Transverse colon (tissue), 4 donors: Measurements from ENCODE around the gene OPN3. TPM values are rescaled to one million over a fixed set of nuclear protein-coding genes. Genes with fewer than 3 reads are reported as not detected.

Experiments used
- DNase-seq: peaks from one replicate; pipeline ENCODE4 v3.0.0-alpha.2; 2019
- H3K27ac ChIP-seq, 4 donors: fragments of 200-600 bp; sonication (generic); 2 replicates each; pipeline ENCODE4 v1.5.1; 2016 to 2018; ENCODE audit warnings: inconsistent platforms in 4 of 4
- H3K27me3 ChIP-seq: fragments of 200-600 bp; sonication (generic); 2 replicates; pipeline ENCODE4 v1.5.1; 2017; ENCODE audit warnings: inconsistent platforms
- H3K36me3 ChIP-seq, 4 donors: fragments of 200-600 bp; sonication (generic); 2 replicates each; pipeline ENCODE4 v1.5.1; 2017 to 2019; ENCODE audit warnings: inconsistent platforms in 4 of 4
- H3K4me1 ChIP-seq, 4 donors: fragments of 200-600 bp; sonication (generic); 2 replicates each; pipeline ENCODE4 v1.5.1; 2017 to 2020; ENCODE audit warnings: inconsistent platforms in 4 of 4
- H3K4me3 ChIP-seq, 4 donors: fragments of 200-600 bp; sonication (generic); 1 replicate in 1 of 4; 2 replicates in 3 of 4; pipeline versions ENCODE4 v1.5.1 to v1.6.1; 2017 to 2019; ENCODE audit warnings: inconsistent platforms in 4 of 4
- H3K9me3 ChIP-seq, 2 donors: fragments of 200-600 bp; sonication (generic); 2 replicates each; pipeline ENCODE4 v1.5.1; 2017 to 2019; ENCODE audit warnings: inconsistent platforms in 2 of 2
- CTCF ChIP-seq, 5 experiments: fragments of 200-600 bp in 3 of 5; fragments of 450-650 bp in 2 of 5; sonication (generic) in 3 of 5; IDR thresholded peaks; 1 replicate in 2 of 5; 2 replicates in 3 of 5; pipeline ENCODE4 v1.5.1; 2016 to 2017; ENCODE audit warnings: antibody characterized with exemption in 5 of 5, inconsistent platforms in 3 of 5, mild to moderate bottlenecking in 2 of 5, moderate library complexity in 1 of 5
- EP300 ChIP-seq: sonication (generic); formaldehyde crosslinking; IDR thresholded peaks from one replicate; pipeline ENCODE4 v1.6.1; 2017; ENCODE audit warnings: antibody characterized with exemption, low read depth
- POLR2A ChIP-seq: fragments of 450-650 bp; IDR thresholded peaks from one replicate; pipeline ENCODE4 v1.6.1; 2016; ENCODE audit warnings: antibody characterized with exemption, mild to moderate bottlenecking, moderate library complexity
- POLR2AphosphoS5 ChIP-seq, 3 donors: sonication (generic); formaldehyde crosslinking; IDR thresholded peaks; one replicate each; pipeline ENCODE4 v1.6.1; 2016; ENCODE audit warnings: antibody characterized with exemption in 3 of 3
- WGBS, 2 donors: methylation state at CpG; one replicate each; pipeline ENCODE4 v1.1.5; 2018; ENCODE audit warnings: low coverage in 1 of 2; 5-methylcytosine and 5-hydroxymethylcytosine counted together
- in situ Hi-C, 4 donors: fragments of 200-750 bp; cut with MboI; loops; one replicate each; pipeline versions ENCODE4 v1.15.0 to v1.15.1; 2017; ENCODE audit warnings: low sequenced_read_pairs in 3 of 4, low pct_ligation_motif_present in 1 of 4, low pct_unique_long_range_greater_than_20kb in 1 of 4
- intact Hi-C: fragments of 100-400 bp; cut with DNase I; formaldehyde crosslinking; loops from one replicate; pipeline ENCODE4 v1.15.1; 2023; ENCODE audit warnings: low total_unique reads
- total RNA-seq, 4 donors: library from RNA; depleted of rRNA; stranded (reverse); fragments of >200 nt; gene quantifications; one replicate each; pipeline ENCODE4 v1.1.0, GENCODE V29; 2016

Gene OPN3
- total RNA-seq, 4 donors from 2014 or later: 23.5 to 107 (median 49.3) TPM

GRCh38 chr1:241569848-241570247 lies 70.3 kb downstream of the OPN3 start:
- TF ChIP-seq EP300 (no peak), POLR2A (no peak), POLR2AphosphoS5 (IDR thresholded peaks at IDR 0.05) (no peak), CTCF (IDR thresholded peaks at IDR 0.05) (no peak)
- no peaks in the 10 kb centered on the region for H3K36me3 ChIP-seq

DNA sequence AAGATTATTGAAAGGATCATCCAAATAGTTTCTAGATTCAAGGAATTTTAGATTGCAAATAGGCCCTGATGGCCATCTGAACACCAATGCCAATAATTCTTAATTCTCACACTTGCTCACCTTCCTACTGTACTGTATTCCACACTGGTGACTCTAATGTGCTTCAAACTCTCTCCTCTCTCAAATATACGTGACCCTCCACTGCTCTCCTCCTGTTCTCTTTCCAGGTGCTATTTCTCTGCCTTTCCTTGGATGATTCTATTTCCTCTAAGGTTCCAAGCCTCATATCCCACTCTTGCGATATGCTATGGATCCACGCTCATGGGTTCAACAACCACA lies 79.4 kb downstream of the OPN3 start:
- no peak for DNase-seq
- no peaks in the 10 kb centered on the region for H3K36me3 ChIP-seq
- WGBS, 2 donors: 86 to 94% methylated on average over 3 of the region's 3 CpGs
- H3K4me3 ChIP-seq: no peak overlapping the region
- no peaks in the 10 kb centered on the region for H3K9me3 ChIP-seq
- no peak overlapping the region for H3K27ac ChIP-seq
- in situ Hi-C loops (no loop called here), intact Hi-C loops (no loop called here)
- H3K4me1 ChIP-seq: no peaks in the 10 kb centered on the region
- TF ChIP-seq EP300 (no peak), CTCF (IDR thresholded peaks at IDR 0.05) (no peak), POLR2AphosphoS5 (IDR thresholded peaks at IDR 0.05) (no peak)
- no peaks in the 10 kb centered on the region for H3K27me3 ChIP-seq

More at GRCh38 chr1:241569848-241570247, 70.3 kb downstream of the OPN3 start:
- Histone ChIP-seq H3K4me3 (no peak overlapping the region), H3K4me1 (no peaks in the 10 kb centered on the region), H3K27me3 (no peaks in the 10 kb centered on the region), H3K9me3 (no peaks in the 10 kb centered on the region), H3K27ac (no peak overlapping the region)
- in situ Hi-C loops: no loop called here
- WGBS, 2 donors: 91 to 95% methylated on average over 2 of the region's 2 CpGs
- intact Hi-C loops: no loop called here
- DNase-seq: no peak

- WGBS, 2 donors: 80 to 89% methylated on average over 4 of the region's 4 CpGs
- no peak overlapping the region for H3K4me3 ChIP-seq
- intact Hi-C loops: no loop called here
- no peaks in the 10 kb centered on the region for H3K9me3 ChIP-seq
- no peak for DNase-seq
- no peaks in the 10 kb centered on the region for H3K27me3 ChIP-seq
- H3K36me3 ChIP-seq: no peaks in the 10 kb centered on the region
- H3K4me1 ChIP-seq: no peaks in the 10 kb centered on the region
- H3K27ac ChIP-seq: no peak overlapping the region
- in situ Hi-C loops: no loop called here
- TF ChIP-seq POLR2AphosphoS5 (IDR thresholded peaks at IDR 0.05): no peak
- TF ChIP-seq CTCF (IDR thresholded peaks at IDR 0.05): no peak
- no peak for TF ChIP-seq POLR2A
- TF ChIP-seq EP300: no peak
These were observed 79.9 kb downstream of the OPN3 start for GRCh38 chr1:241560146-241560848.

- Histone ChIP-seq H3K27me3 (no peaks in the 10 kb centered on the region), H3K4me1 (no peaks in the 10 kb centered on the region), H3K27ac (no peak overlapping the region), H3K9me3 (no peaks in the 10 kb centered on the region), H3K36me3 (no peaks in the 10 kb centered on the region), H3K4me3 (no peak overlapping the region)
- TF ChIP-seq POLR2A: no peak
- no peak for TF ChIP-seq EP300
- no peak for TF ChIP-seq CTCF (IDR thresholded peaks at IDR 0.05)
- TF ChIP-seq POLR2AphosphoS5 (IDR thresholded peaks at IDR 0.05): no peak
- DNase-seq: no peak
- WGBS, 2 donors: 76 to 86% methylated on average over 2 to 5 of the region's 5 CpGs
- intact Hi-C loops (no loop called here), in situ Hi-C loops (no loop called here)
These were observed 82.5 kb downstream of the OPN3 start for GRCh38 chr1:241557551-241558193.
